ENCODE results near the gene NDUFB10. TPM values are rescaled to one million over a fixed set of nuclear protein-coding genes. Genes with fewer than 3 reads are reported as not detected.

Gene NDUFB10
- total and polyA plus RNA-seq, 12 donors: 375 to 1,046 (median 590) TPM

- no peak for DNase-seq
- H3K4me3 ChIP-seq: no peak overlapping the region
These were observed 39.8 kb downstream of the NDUFB10 start for GRCh38 chr16:1998852-1999801.

GRCh38 chr16:1999866-2000514, 40.7 kb downstream of the NDUFB10 start:
- intact Hi-C loops (cut with DNase I): loop anchor here in 2 of 10 donors (5.0 to 10.0 kb wide), 2 partner anchors 142 to 145 kb away; partner anchors contain the start of gene RAB26 (in 1 of the 2)
- ATAC-seq: no peak

More at GRCh38 chr16:1998852-1999801, 39.8 kb downstream of the NDUFB10 start:
- Histone ChIP-seq H3K9me3 (no peaks in the 10 kb centered on the region), H3K36me3 (peaks cover 16 to 75% (median 63%) of the 10 kb centered on the region in 9 donors), H3K27me3 (no peaks in the 10 kb centered on the region), H3K4me1 (peaks cover 3 to 17% (median 7%) of the 10 kb centered on the region in 9 donors), H3K27ac (no peak overlapping the region)
- no peak for ATAC-seq
- TF ChIP-seq CTCF (IDR thresholded peaks at IDR 0.05): no peak
- intact Hi-C loops (cut with DNase I): no loop called here
- WGBS, 2 donors: 94 to 95% methylated on average over 38 to 39 of the region's 39 CpGs

GRCh38 chr16:2001035-2001434, 41.7 kb downstream of the NDUFB10 start:
- no peak for TF ChIP-seq CTCF (IDR thresholded peaks at IDR 0.05)
- no peak for DNase-seq
- no peak overlapping the region for H3K27ac ChIP-seq
- peaks cover 14 to 36% (median 23%) of the 10 kb centered on the region in 9 donors for H3K4me1 ChIP-seq
- WGBS, 2 donors: 95 to 96% methylated on average over 19 of the region's 19 CpGs
- H3K9me3 ChIP-seq: no peaks in the 10 kb centered on the region
- H3K36me3 ChIP-seq: peaks cover 16 to 78% (median 63%) of the 10 kb centered on the region in 9 donors
- H3K27me3 ChIP-seq: no peaks in the 10 kb centered on the region
- intact Hi-C loops (cut with DNase I): loop anchor here in 2 of 10 donors (5.0 to 10.0 kb wide), 2 partner anchors 141 to 144 kb away; partner anchors contain the start of gene RAB26 (in 1 of the 2)
- H3K4me3 ChIP-seq: no peak overlapping the region
- ATAC-seq: no peak

More at GRCh38 chr16:1999866-2000514, 40.7 kb downstream of the NDUFB10 start:
- H3K4me1 ChIP-seq: peaks cover 11 to 25% (median 15%) of the 10 kb centered on the region in 9 donors
- H3K4me3 ChIP-seq: no peak overlapping the region
- H3K27ac ChIP-seq: no peak overlapping the region
- no peak for TF ChIP-seq CTCF (IDR thresholded peaks at IDR 0.05)
- no peaks in the 10 kb centered on the region for H3K27me3 ChIP-seq
- no peak for DNase-seq
- 86 to 89% methylated on average over 27 to 28 of the region's 28 CpGs for WGBS, 2 donors
- peaks cover 16 to 75% (median 63%) of the 10 kb centered on the region in 9 donors for H3K36me3 ChIP-seq
- no peaks in the 10 kb centered on the region for H3K9me3 ChIP-seq
